HG03571 (cell line): ENCODE results near the gene CMTM7.
A peak's percentile ranks its signal among the peaks of the same experiment; 100 is the strongest.
"Not testable (repeated sequence)": the region's sequence is repeated elsewhere in the genome, so short reads cannot be mapped to it uniquely, and the experiment has no call there.

Experiments used
- ATAC-seq: cut with Tn5 transposase; IDR thresholded peaks from one replicate; pipeline ENCODE4 v1.9.1; 2021; ENCODE audit not compliant: unreplicated experiment

CMTM7 gene

GRCh38 chr3:32456429-32457130 lies 64.9 kb downstream of the CMTM7 start:
- no peak for ATAC-seq

- ATAC-seq, result no peak
Observed at GRCh38 chr3:32457971-32458471, 66.4 kb downstream of the CMTM7 start.

DNA sequence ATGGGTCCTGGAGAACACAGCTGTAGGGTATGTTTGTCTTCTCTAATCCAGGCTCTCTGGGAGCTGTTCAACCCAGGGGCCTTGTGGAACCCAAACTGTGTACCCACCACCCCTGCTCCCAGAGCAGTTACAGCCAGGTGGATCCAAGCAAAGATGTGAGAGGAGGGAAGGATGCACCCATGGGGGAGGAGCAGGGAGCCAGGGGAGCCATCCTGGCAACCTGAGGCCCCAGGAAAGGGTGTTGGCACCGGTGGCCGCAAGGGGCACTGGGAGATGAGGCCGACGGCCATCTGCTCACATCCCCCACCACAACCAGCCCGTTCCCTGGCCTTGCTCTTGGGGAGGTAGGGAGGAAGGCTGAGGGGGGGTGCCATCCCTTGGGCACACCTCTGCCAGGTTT lies 67.8 kb downstream of the CMTM7 start:
- no peak for ATAC-seq

GRCh38 chr3:32460031-32460749 lies 68.5 kb downstream of the CMTM7 start:
- ATAC-seq, result peak; percentile 86

- not testable (repeated sequence) for ATAC-seq
Observed at GRCh38 chr3:32460817-32461496, 69.3 kb downstream of the CMTM7 start.

- ATAC-seq, result not testable (repeated sequence)
Observed at GRCh38 chr3:32462191-32462986, 70.7 kb downstream of the CMTM7 start.

DNA sequence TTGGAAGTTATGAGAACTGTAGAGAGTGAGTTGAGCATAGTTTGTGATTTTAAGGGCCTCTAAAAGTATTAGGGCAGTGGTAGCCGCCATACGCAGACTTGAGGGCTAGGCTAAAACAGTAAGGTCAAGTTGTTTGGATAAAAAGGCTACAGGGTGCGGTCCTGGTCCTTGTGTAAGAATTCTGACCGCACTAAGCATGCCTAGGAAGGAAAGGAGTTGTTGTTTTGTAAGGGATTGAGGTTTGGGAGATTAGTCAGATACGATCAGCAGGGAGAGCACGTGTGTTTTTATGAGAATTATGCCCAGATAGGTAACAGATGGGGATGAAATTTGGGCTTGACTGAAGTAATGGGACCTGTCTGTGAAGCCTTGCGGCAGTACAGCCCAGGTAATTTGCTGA lies 71.8 kb downstream of the CMTM7 start:
- not testable (repeated sequence) for ATAC-seq

DNA sequence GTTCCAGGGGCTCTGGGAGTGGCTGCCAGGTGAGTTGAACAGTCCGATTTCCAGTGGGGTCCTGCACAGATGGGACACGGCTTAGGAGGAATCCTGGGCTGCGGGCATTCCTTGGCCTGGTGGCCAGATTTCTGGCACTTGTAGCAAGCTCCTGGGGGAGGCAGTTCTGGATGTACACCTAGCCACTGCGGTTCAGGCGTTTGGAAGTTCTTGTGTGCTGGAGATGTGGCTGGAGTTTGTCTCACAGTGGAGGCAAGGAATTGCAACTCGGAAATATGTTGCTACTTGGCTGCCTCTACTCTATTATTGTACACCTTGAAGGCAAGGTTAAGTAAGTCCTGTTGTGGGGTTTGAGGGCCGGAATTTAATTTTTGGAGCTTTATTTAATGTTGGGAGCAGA lies 73.1 kb downstream of the CMTM7 start:
- not testable (repeated sequence) for ATAC-seq

DNA sequence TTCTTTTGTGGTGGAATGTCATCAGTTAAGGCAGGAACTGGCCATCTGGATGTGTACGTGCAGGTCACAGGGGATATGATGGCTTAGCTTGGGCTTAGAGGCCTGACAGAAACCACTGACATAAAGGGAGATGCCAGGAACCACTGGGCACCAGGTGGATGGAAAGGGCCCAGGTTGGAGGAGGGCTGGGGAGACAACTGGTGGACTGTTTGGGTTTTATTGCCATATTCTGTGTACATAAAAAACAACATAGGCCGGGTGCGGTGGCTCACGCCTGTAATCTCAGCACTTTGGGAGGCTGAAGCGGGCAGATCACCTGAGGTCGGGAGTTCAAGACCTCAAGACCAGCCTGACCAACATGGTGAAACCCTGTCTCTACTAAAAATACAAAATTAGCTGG lies 75.2 kb downstream of the CMTM7 start:
- not testable (repeated sequence) for ATAC-seq

- peak; percentile 48 for ATAC-seq
Observed at GRCh38 chr3:32467333-32468070, 75.8 kb downstream of the CMTM7 start.

- peak; percentile 30 for ATAC-seq
Observed at GRCh38 chr3:32469151-32469874, 77.7 kb downstream of the CMTM7 start.

DNA sequence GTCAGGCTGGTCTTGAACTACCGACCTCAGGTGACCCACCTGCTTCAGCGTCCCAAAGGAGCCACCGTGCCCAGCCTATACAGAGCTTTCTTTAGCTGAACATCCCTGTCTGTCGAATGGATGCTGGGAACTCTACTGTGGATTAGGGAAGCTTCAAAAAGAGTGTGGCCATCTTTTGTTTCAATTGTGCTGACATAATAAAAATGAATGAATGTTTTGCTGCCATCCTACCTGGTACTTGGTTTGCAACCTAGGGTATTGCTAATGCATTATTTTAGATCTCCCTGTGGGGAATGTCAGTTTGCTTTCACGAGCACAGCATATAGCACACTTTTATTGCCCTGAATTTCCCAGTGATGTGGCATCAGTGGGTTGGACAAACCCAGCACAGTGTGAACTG lies 78.7 kb downstream of the CMTM7 start:
- no peak for ATAC-seq

DNA sequence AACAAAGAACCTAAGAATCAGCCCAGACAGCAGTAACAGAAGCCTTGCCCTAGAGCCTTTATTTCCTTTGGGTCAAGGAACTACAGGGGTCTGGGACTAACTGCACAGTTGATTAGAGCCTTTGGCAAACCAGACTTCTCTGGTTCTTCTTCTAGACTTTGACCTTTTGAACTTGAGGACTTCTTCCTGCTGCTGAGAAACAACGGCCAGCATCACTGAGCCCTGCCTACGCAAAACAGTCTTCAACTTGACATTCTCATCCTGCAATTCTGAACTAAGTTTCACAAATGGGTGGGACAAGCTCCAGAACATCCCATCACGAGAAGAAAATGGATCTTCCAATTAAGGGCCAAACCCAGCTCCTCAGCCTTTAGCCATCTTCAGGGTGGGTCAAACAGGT lies 79.6 kb downstream of the CMTM7 start:
- ATAC-seq, result no peak

DNA sequence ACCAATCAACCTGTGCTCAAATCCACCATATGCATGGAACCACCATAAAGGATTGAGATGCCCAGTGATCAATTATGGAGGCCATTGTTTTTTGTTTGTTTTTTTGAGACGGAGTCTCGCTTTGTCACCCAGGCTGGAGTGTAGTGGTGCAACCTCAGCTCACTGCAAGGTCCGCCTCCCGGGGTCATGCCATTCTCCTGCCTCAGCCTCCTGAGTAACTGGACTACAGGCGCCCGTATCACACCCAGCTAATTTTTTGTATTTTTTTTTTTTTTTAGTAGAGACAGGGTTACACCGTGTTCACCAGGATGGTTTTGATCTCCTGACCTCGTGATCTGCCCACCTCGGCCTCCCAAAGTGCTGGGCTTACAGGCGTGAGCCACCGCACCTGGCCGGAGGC lies 80.5 kb downstream of the CMTM7 start:
- not testable (repeated sequence) for ATAC-seq

- ATAC-seq, result no peak
Observed at GRCh38 chr3:32474201-32474600, 82.5 kb downstream of the CMTM7 start.

- no peak for ATAC-seq
Observed at GRCh38 chr3:32480604-32481003, 89.0 kb downstream of the CMTM7 start.

- ATAC-seq, result no peak
Observed at GRCh38 chr3:32481791-32482631, 90.4 kb downstream of the CMTM7 start.

DNA sequence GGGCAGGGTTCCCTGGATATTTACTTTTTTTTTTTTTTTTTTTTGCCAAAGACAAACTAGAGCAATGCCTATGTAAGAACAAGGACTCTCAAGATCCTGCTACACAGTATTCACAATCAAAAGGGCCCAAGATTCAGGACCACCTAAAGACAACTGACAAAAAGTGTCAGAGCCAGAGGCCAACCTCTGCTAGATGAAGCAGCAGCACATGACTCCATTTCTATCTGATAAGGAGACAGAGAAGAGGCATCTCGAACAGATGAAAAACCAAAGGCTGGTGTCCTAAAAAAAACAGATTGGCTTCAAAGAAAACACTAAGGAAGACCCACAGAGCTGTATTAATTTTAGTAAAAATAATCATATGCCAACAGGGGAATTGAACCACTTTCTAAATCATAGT lies 91.0 kb downstream of the CMTM7 start:
- no peak for ATAC-seq

DNA sequence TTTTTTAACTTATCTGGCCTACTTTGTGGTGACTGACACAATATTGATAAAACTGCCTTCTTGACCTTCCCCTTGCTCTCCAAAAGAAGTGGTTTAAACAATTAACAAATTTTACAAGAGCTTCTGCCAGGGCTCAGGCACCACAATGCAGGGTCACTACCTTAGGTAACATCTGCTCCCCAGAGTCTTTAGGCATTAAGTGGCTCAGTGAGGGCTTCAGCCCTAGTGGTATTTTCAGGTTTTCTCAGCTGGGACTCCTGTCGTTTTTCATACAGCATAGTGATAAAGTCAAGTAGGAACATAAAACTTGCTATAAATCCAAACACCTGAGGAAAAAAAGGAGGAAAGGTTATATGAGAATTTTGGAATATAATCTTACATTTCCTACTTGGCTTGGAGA lies 92.1 kb downstream of the CMTM7 start:
- no peak for ATAC-seq
